Right lobe of liver (tissue), 6 donors: ENCODE results near the gene DNAJA4. TPM values are rescaled to one million over a fixed set of nuclear protein-coding genes. Genes with fewer than 3 reads are reported as not detected.

Experiments
- ATAC-seq, 4 donors: fragments of 200-7000 bp; cut with Tn5 transposase; one replicate each; pipeline ENCODE4 v1.9.1; 2020; ENCODE audit warnings: mild to moderate bottlenecking in 4 of 4, moderate library complexity in 4 of 4
- DNase-seq, 3 donors: peaks; one replicate each; pipeline ENCODE4 v3.0.0-alpha.2; 2020
- H3K27ac ChIP-seq, 3 donors: fragments of 200-600 bp; one replicate each; pipeline ENCODE4 v1.8.0; 2022
- H3K27me3 ChIP-seq, 2 donors: fragments of 200-600 bp; one replicate each; pipeline ENCODE4 v1.8.0; 2022
- H3K36me3 ChIP-seq, 4 donors: fragments of 200-600 bp; sonication (generic) in 1 of 4; one replicate each; pipeline versions ENCODE4 v1.5.1 to v1.8.0; 2017 to 2022; ENCODE audit warnings: control low read depth in 1 of 4
- H3K4me1 ChIP-seq, 4 donors: fragments of 200-600 bp; sonication (generic) in 1 of 4; one replicate each; pipeline versions ENCODE4 v1.5.1 to v1.8.0; 2017 to 2022; ENCODE audit warnings: control low read depth in 1 of 4
- H3K4me3 ChIP-seq, 3 donors: fragments of 200-600 bp; one replicate each; pipeline ENCODE4 v1.8.0; 2022
- H3K9me3 ChIP-seq, 4 donors: fragments of 200-600 bp; sonication (generic) in 1 of 4; one replicate each; pipeline versions ENCODE4 v1.5.1 to v1.8.0; 2017 to 2022; ENCODE audit warnings: control low read depth in 1 of 4
- POLR2A ChIP-seq: fragments of 450-650 bp; IDR thresholded peaks from one replicate; pipeline ENCODE4 v1.6.1; 2017; ENCODE audit warnings: antibody characterized with exemption, mild to moderate bottlenecking
- WGBS: methylation state at CpG from one replicate; pipeline ENCODE4 v1.1.6; 2018; ENCODE audit warnings: low coverage, low lambda C conversion rate; ENCODE audit not compliant: insufficient coverage; ENCODE audit errors: missing lambda C conversion rate; 5-methylcytosine and 5-hydroxymethylcytosine counted together
- intact Hi-C, 2 donors: fragments of 100-400 bp; cut with DNase I; formaldehyde crosslinking; loops; one replicate each; pipeline versions ENCODE4 v1.11.2 to v1.14.1; 2022
- total RNA-seq, 6 experiments: library from RNA; depleted of rRNA in 2 of 6; stranded (reverse); fragments of >200 nt in 2 of 6; fragmentation: NEBNext Ultra II Directional in 3 of 6; extraction: Animal tissue kit (Norgen Biotek cat#: 25700) in 3 of 6; gene quantifications; one replicate each; pipeline versions ENCODE4 v1.1.0 to v1.2.4, GENCODE V29; 2016 to 2023
- TF ChIP-seq, protein P1 (sequence below), 4 donors: fragments of 200-600 bp in 3 of 4; fragments of 450-650 bp in 1 of 4; IDR thresholded peaks; one replicate each; pipeline versions ENCODE4 v1.5.1 to v1.8.0; 2016 to 2022; ENCODE audit warnings: antibody characterized with exemption in 4 of 4, mild to moderate bottlenecking in 2 of 4
- donor health status: DM: no; HTN: yes; CAD: no.
- donor health status: DM: no; HTN: no; CAD: no.
- donor health status: DM: no; HTN: no; CAD: no.
- donor health status: DM: no; HTN: yes; CAD: no.
- donor health status: DM: no; HTN: yes; CAD: no.

DNAJA4 gene
- total RNA-seq, 6 experiments from 2014 or later, result 0.73 to 3.4 (median 1.9) TPM

DNA sequence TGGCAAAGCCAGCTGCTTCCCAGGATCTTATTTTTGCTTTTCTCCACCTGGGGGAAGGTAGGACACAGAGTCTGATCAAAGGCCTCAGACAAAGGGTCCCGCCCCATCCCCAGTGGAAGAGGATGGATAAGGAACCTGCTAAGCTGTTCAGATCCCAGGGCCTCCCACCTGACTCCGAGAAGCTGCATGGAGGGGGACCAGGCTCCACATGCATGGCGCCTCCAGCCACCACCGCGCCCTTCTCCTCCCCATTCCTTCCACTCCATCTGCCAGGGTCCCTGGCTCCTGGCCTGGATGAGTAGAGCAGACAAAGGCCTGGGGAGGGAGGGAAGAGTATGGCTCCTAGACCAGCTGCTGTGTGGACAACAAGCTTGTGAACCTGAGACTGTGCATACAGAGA is 55.8 kb downstream of the DNAJA4 start:
- H3K9me3 ChIP-seq, result no peaks in the 10 kb centered on the region
- intact Hi-C loops, result no loop called here

DNA sequence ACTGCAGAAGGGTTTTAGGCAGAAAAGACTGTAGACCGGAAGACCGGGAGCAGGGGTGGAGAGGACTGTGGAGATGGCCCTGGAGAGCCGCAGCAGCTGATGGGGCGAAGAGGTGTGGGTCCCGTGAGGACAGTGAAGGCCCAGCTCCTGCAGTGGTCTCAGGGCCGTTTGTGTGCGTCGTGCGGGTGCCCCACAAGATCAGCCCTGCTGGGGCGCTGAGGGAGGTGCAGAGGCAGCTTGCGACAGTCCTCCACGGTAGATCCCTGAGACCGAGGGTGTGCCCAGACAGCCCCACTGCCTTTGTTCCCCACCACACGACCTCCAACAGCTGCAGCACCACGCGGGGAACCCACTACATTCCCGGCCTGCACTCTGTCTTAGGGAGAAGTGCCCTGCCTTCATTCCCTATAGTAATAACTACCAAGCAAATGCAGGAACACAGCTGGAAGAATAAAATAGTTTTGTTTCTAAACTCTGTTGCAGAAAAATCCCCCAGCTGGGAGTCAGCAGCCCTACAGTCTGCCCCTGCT is 56.7 kb downstream of the DNAJA4 start:
- no peaks in the 10 kb centered on the region for H3K27me3 ChIP-seq
- peak in 1 of 3 donors; percentile 35 for DNase-seq
- TF ChIP-seq, protein P1, sequence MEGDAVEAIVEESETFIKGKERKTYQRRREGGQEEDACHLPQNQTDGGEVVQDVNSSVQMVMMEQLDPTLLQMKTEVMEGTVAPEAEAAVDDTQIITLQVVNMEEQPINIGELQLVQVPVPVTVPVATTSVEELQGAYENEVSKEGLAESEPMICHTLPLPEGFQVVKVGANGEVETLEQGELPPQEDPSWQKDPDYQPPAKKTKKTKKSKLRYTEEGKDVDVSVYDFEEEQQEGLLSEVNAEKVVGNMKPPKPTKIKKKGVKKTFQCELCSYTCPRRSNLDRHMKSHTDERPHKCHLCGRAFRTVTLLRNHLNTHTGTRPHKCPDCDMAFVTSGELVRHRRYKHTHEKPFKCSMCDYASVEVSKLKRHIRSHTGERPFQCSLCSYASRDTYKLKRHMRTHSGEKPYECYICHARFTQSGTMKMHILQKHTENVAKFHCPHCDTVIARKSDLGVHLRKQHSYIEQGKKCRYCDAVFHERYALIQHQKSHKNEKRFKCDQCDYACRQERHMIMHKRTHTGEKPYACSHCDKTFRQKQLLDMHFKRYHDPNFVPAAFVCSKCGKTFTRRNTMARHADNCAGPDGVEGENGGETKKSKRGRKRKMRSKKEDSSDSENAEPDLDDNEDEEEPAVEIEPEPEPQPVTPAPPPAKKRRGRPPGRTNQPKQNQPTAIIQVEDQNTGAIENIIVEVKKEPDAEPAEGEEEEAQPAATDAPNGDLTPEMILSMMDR (IDR thresholded peaks at IDR 0.05), result no peak
- TF ChIP-seq POLR2A, result no peak
- intact Hi-C loops, result no loop called here
- ATAC-seq, result no peak
- H3K9me3 ChIP-seq, result no peaks in the 10 kb centered on the region
- no peaks in the 10 kb centered on the region for H3K36me3 ChIP-seq
- H3K4me1 ChIP-seq, result no peaks in the 10 kb centered on the region
- 45% methylated on average over 7 of the region's 17 CpGs for WGBS
- H3K4me3 ChIP-seq, result no peak overlapping the region
- H3K27ac ChIP-seq, result no peak overlapping the region

More for the DNA sequence above, 55.8 kb downstream of the DNAJA4 start:
- TF ChIP-seq, protein P1 (IDR thresholded peaks at IDR 0.05), result no peak
- TF ChIP-seq POLR2A, result no peak
- DNase-seq (peak in 1 of 3 donors; percentile 15), ATAC-seq (no peak)
- no peaks in the 10 kb centered on the region for H3K4me1 ChIP-seq
- no peaks in the 10 kb centered on the region for H3K27me3 ChIP-seq
- WGBS, result no CpG with 5 or more reads among the region's 5 CpGs
- H3K27ac ChIP-seq, result no peak overlapping the region
- H3K36me3 ChIP-seq, result no peaks in the 10 kb centered on the region
- no peak overlapping the region for H3K4me3 ChIP-seq

DNA sequence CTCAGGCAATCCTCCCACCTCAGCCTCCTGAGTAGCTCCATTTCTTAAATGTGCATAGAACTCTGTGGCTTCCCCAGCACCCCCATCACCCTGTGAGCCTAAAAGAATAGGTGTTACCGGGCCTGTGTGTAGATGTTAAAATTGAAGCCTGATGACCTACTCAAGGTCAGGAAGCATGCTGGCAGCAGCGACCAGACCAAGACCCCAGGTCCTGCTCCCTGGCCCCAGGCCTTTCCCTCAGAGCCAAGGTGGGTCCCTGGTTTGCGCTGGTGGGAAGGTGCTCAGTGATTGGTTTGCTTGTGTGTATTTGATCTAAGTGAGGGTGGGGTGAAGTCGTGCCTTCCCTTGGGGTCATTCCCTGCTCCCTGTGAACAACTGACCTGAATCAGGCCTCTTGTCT is 57.4 kb downstream of the DNAJA4 start:
- Histone ChIP-seq H3K9me3 (no peaks in the 10 kb centered on the region), H3K36me3 (no peaks in the 10 kb centered on the region), H3K4me1 (no peaks in the 10 kb centered on the region), H3K27me3 (no peaks in the 10 kb centered on the region), H3K27ac (no peak overlapping the region), H3K4me3 (no peak overlapping the region)
- DNase-seq (peak in 1 of 3 donors; percentile 18), ATAC-seq (no peak)
- 27% methylated on average over 2 of the region's 4 CpGs for WGBS
- intact Hi-C loops, result no loop called here
- TF ChIP-seq, protein P1 (IDR thresholded peaks at IDR 0.05), result no peak
- no peak for TF ChIP-seq POLR2A

DNA sequence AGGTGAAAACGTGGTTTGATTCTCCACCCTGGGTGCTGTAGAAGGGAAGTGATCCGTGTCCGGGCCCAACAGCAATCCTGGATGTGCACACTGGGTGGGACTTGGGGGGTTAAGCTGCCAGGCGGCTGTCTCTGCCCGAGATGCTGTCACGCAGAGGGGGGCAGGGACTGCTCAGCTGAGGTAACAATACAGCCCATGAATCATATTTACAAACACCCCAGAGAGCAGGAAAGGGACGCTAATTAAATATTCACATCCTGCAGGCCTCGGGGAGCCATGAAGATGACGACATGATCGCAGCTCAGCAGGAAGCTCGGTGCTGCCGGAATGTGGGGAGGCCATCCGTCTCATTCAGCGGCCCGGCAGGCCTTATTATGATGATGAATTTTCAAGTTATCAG is 57.9 kb downstream of the DNAJA4 start:
- Histone ChIP-seq H3K4me3 (no peak overlapping the region), H3K9me3 (no peaks in the 10 kb centered on the region), H3K27me3 (no peaks in the 10 kb centered on the region), H3K36me3 (no peaks in the 10 kb centered on the region), H3K27ac (no peak overlapping the region), H3K4me1 (peaks cover 0 to 2% (median 0%) of the 10 kb centered on the region in 4 donors)
- 20% methylated on average over 2 of the region's 15 CpGs for WGBS
- DNase-seq, result peak in 1 of 3 donors; percentile 41
- intact Hi-C loops, result no loop called here
- peak in 3 of 4 donors; percentile 31 to 69 (median 52) for ATAC-seq
- TF ChIP-seq POLR2A, result no peak
- TF ChIP-seq, protein P1 (IDR thresholded peaks at IDR 0.05), result no peak
